Stimulated activated CD4-positive, alpha-beta T cell treated with anti-CD3 and anti-CD28 coated beads, TNF-alpha, amount 100 ng/mL, for 4 hours (primary cell): Measurements from ENCODE around the gene KDM6A.
"Not testable (repeated sequence)": the region's sequence is repeated elsewhere in the genome, so short reads cannot be mapped to it uniquely, and the experiment has no call there.

Experiments used
- DNase-seq, 3 experiments: peaks; one replicate each; pipeline ENCODE4 v3.0.0-alpha.2; 2020; ENCODE audit warnings: low read depth in 3 of 3

The KDM6A gene

GRCh38 chrX:44872821-44873414 lies at the start of gene KDM6A:
Gene KDM6A (plus strand): TSS chrX:44873188. CDS start chrX:44873552, 364 bp downstream.
- DNase-seq, result peak; percentile 83 to 92 (median 91)

GRCh38 chrX:44823193-44823592 lies 49.8 kb upstream of the KDM6A start:
- DNase-seq, result not testable (repeated sequence)

DNA sequence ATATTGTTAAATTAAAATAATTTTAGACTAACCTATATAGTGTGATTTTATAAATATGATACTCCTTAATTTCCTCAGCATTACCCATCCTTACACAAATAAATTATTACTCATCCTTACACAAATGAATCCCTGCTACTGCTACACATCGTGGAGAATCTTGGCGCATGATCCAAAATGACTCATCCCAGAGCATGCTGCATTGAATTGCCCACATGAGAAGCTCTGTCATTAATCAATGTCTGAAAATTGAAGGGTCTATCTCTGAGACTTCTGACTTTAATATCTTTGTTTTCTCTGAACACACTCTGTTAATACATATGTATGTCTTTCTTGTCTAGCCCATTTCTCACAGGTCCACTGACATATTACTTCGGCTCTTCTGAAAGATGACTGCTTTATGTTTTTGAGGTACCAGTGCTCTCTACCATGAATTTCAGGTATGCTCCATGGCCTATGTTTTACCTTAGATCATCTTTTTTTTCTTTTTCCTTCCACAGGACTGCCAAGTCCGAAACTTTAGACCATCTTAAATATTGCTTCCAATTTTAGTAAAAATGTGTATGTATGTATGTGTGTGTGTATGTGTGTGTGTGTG lies 44.9 kb upstream of the KDM6A start:
- no peak for DNase-seq

GRCh38 chrX:44829832-44830231 lies 43.2 kb upstream of the KDM6A start:
- DNase-seq, result no peak

DNA sequence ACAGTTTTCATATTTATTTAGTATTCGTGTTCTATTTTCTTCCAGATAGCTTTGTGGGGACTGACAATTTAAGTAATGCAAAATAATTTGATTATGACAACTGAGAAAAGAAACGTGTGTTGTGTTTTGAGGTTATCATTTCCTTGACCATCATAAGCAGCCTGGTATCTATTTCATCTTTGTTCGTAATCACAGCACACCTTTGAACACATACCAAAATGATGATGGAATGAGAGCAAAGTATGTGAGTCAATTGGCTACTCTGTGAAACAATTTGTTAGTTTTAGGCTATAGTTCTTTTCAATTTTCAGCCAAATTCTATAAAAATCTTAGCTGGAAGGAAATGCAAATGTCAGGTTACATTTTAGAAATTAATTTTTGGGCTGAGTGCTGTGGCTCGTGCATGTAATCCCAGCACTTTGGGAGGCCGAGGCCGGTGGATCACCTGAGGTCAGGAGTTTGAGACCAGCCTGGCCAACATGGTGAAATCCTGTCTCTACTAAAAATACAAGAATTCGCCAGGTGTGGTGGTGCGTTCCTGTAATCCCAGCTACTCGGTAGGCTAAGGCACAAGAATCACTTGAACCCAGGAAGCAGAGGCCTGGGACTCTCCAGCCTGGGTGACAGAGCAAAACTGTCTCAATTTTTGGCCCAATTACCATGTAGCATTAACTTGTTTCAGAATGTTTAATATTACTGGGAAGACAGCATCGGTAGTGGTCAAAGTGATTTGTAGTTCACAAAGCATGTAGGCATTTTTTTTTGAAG lies 30.3 kb upstream of the KDM6A start:
- no peak for DNase-seq

GRCh38 chrX:44843318-44843702 lies 29.7 kb upstream of the KDM6A start:
- no peak for DNase-seq

DNA sequence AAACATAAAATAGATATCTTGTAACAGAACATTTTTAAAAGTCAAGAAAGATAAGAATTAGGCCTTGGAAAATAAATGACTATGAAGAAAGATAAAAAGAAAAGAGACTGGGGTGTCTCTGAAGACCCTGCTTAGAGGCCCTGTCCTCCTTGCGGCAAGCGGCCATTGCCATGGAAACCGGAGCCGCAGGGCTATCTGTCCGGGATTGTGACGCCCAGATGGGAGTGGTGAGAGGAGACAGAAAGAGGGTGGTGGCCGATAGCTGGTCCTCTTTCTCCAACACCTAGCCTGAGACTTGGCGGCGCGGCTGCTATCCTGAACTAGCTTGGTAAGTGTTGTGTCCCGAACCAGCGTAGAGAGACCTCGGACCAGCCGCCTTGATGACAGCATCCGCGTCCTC lies 29.2 kb upstream of the KDM6A start, which contains the start of gene DUSP21:
DUSP21 (plus strand) TSS at position 269 of the 400 bp plus-strand sequence; CDS start at position 381, 112 bp downstream.
- no peak for DNase-seq

DNA sequence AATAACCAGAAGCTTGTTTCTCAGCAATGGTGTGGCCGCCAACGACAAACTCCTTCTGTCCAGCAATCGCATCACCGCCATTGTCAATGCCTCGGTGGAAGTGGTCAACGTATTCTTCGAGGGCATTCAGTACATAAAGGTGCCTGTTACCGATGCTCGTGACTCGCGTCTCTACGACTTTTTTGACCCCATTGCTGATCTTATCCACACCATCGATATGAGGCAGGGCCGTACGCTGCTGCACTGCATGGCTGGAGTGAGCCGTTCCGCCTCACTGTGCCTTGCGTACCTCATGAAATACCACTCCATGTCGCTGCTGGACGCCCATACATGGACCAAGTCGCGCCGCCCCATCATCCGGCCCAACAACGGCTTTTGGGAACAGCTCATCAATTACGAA lies 28.8 kb upstream of the KDM6A start:
- DNase-seq, result no peak

DNA sequence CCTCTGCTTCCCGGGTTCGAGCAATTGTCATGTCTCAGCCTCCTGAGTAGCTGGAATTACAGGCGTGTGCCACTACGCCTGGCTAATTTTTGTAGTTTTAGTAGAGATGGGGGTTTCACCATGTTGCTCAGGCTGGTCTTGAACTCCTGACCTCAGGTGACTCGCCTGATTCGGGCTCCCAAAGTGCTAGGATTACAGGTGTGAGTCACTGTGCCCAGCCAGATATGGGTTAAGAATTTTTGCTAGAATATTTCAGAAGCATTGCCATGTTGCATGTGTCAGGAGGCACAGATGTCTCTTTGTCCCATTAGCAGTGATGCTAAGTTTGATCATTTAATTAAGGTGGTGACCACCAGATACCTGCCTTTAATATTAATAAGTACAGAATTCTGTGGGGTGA lies 22.1 kb upstream of the KDM6A start:
- DNase-seq, result not testable (repeated sequence)

DNA sequence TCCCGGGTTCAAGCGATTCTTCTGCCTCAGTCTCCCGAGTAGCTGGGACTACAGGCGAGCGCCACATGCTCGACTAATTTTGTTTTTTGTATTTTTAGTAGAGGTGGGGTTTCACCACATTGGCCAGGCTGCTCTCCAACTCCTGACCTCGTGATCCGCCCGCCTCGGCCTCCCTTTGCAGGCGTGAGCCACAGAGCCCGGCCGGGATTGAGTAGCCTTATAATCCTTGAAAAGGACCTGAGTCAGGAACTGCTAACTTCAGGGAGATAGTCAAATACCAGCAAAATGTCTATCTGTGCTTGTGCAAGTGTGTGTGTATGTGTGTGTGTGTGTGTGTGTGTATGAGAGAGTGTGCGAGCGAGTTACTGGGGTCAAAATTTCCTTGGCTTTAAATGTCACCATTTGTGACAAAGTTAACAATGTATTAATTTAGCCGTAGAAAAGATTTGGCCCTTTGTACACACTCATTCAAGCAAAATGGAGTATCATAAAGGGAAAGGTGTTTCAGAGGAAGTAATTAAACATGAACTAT lies 1.8 kb upstream of the KDM6A start:
- DNase-seq, result no peak

DNA sequence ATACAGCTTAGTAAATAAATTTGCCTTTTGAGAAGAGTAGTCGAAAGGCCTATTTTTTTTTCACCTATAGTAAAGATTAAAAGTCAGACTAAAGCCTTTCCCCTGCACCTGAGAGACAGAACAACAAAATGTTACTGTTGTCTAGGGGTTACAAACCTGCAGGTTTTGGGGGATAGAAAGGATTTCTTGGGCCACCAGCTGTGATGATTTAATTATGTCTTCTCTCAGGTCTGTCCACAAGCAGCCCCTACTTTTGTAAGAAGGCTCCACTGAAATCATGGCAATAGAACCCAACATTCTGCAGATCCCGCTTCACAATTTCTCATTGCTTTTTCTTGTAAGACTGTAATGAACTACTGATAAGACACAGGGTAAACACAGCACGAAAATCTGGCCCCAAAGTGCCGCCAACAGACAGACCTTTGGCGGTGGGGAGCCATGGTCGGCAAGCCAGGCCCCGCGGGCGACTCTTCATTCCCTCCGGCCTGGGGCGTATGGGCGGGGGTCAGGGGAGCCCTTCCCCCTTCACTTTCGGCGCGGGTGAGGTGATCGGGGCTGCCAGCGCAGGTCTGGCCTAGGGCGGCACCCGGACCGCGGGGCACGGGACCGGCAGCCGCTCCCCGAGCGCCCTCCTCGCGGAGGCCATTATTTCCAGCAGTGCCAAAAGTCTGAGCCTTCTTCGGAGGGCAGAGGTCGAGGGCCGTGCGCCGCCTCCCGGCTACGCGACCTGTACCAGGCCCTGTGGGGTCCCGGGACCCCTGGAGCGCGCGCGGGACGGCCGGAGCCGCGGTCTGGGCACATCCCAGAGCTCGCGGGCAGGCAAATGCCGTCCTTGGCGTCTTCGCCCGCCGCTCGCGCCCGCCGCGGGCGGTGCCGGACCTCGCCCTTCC lies 812 bp upstream of the KDM6A start:
- peak in 1 of 3 experiments; percentile 5 for DNase-seq

- DNase-seq, result peak in 2 of 3 experiments; percentile 17 to 19
Measured at GRCh38 chrX:44873415-44874276, 658 bp downstream of the KDM6A start.

- DNase-seq, result peak in 1 of 3 experiments; percentile 20
Measured at GRCh38 chrX:44874420-44875184, 1.6 kb downstream of the KDM6A start.

GRCh38 chrX:44875185-44875489 lies 2.1 kb downstream of the KDM6A start:
- no peak for DNase-seq

- no peak for DNase-seq
Measured at GRCh38 chrX:44876086-44876485, 3.1 kb downstream of the KDM6A start.

GRCh38 chrX:44876767-44877166 lies 3.8 kb downstream of the KDM6A start:
- no peak for DNase-seq

GRCh38 chrX:44878780-44879179 lies 5.8 kb downstream of the KDM6A start:
- no peak for DNase-seq

- DNase-seq, result no peak
Measured at GRCh38 chrX:44881549-44881948, 8.6 kb downstream of the KDM6A start.

- no peak for DNase-seq
Measured at GRCh38 chrX:44882635-44883034, 9.6 kb downstream of the KDM6A start.

GRCh38 chrX:44884944-44885343 lies 12.0 kb downstream of the KDM6A start:
- DNase-seq, result no peak
